Measurements from ENCODE around the gene SLC38A1.
"Not testable (repeated sequence)": the region's sequence is repeated elsewhere in the genome, so short reads cannot be mapped to it uniquely, and the experiment has no call there.

The SLC38A1 gene
- total RNA-seq, result 618 to 1,533 (median 1,206) reads per million in 9 experiments

DNA sequence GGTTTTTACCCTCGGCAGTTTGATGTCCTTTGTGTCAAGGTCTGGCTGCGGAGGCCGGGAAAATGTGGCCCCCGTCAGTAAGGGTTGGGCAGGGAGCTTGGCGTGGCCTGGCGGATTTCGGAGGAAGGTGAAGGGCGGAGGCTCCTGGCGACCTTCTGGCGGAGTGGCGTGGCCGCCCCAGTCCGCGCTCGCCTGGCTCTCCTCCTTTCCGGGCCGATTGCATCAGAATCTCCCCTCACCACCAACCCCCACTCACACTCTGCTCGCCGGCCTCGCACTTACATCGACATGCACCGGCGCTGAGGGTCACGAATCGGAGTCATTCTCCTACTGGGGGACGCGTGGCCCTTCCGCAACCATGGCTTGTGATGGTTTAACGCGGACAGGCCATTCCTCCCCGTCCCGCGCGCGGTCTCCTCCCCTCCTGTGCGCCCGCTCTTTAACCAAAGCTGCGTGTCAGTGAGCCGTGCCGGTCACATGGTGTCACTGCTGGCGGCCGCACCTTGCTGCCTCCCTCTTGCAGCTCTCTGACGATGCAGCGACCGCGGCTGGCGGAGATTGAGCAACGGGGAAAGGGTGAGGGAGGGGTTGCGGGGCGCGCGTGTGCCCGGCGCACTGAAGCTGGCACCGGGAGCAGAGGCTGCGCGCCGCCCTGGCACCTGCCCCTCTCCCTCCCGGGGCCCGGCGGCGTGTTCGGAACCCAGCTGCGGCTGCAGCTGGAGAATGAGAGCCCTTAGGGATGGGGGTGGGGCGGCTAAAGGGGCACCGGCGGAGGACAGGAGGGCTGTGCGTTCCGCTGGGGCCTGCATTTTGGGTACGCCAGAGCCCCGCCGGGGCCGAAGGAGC lies at the start of gene SLC38A1:
SLC38A1 (minus strand) TSS at position 461 of the 846 bp plus-strand sequence. CDS start 29,243 bp downstream, outside the sequence.
- ATAC-seq (replicated peaks) (peak; percentile 71), DNase-seq (peak; percentile 86 to 88 (median 86))
- H3K4me1 Mint-ChIP-seq (ENCODE audit: low read depth in 2 of 2), result peaks cover 17 to 26% of the 10 kb centered on the region in 2 donors
- H3K27ac Mint-ChIP-seq, result no peak within 1 kb of the TSS
- peaks cover 10% of the 10 kb centered on the region for H3K36me3 Mint-ChIP-seq (ENCODE audit: insufficient read depth)
- no peaks in the 10 kb centered on the region for H3K9me3 Mint-ChIP-seq
- no peaks in the 10 kb centered on the region for H3K27me3 Mint-ChIP-seq
- no peak within 1 kb of the TSS for H3K4me3 Mint-ChIP-seq

DNA sequence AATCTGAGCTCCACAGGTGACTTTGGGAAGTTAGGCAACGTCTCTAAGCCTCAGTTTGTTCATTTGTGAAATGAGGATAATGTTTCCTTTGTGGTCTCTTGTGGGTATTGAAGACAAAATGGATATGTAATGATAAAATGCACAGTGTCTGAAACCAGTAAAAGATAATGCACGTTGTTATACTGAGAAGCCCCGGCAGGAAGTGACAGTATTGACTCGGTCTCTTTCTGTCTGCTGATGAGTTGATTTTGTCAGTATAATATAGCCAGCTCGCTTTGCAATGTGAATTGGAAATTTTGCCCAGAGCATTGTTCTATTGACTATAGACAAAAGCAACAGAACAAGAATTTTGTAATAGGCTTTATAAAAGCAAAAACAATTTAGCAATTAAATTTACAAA lies 49.2 kb upstream of the SLC38A1 start:
- Mint-ChIP-seq H3K4me3 (no peak overlapping the region), H3K27ac (no peak overlapping the region)

DNA sequence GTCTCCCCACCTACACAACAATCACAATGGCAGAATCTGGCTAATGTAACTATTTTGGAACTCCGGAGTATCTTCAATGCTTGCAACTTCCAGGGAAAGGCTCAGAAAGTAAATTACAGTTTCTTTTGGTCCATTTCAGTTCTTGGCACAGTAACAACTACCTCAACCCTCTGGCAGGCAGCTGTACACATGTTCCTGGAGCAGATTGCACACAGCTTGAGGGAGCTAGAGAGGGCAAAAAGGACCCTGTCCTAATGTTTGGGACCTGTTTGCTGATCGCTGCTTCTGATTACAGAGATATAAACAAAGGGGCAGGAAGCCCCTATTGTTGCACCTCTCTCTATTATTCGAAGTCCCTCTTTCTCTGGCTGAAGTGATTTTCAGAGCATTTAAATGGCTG lies 35.2 kb upstream of the SLC38A1 start:
- H3K9me3 Mint-ChIP-seq, result peaks cover 0 to 3% of the 10 kb centered on the region in 2 donors
- no peak overlapping the region for H3K27ac Mint-ChIP-seq
- H3K4me1 Mint-ChIP-seq (ENCODE audit: low read depth in 2 of 2), result peaks cover 0 to 2% of the 10 kb centered on the region in 2 donors
- H3K27me3 Mint-ChIP-seq, result peaks cover 10 to 14% of the 10 kb centered on the region in 2 donors
- H3K36me3 Mint-ChIP-seq (ENCODE audit: insufficient read depth), result no peaks in the 10 kb centered on the region
- ATAC-seq (replicated peaks), result no peak
- H3K4me3 Mint-ChIP-seq, result no peak overlapping the region
- DNase-seq, result no peak

More for the DNA sequence above, 49.2 kb upstream of the SLC38A1 start:
- Mint-ChIP-seq H3K27me3 (peaks cover 27 to 31% of the 10 kb centered on the region in 2 donors), H3K4me1 (ENCODE audit: low read depth in 2 of 2) (no peaks in the 10 kb centered on the region), H3K9me3 (no peaks in the 10 kb centered on the region), H3K36me3 (ENCODE audit: insufficient read depth) (no peaks in the 10 kb centered on the region)
- ATAC-seq (replicated peaks) (no peak), DNase-seq (no peak)

DNA sequence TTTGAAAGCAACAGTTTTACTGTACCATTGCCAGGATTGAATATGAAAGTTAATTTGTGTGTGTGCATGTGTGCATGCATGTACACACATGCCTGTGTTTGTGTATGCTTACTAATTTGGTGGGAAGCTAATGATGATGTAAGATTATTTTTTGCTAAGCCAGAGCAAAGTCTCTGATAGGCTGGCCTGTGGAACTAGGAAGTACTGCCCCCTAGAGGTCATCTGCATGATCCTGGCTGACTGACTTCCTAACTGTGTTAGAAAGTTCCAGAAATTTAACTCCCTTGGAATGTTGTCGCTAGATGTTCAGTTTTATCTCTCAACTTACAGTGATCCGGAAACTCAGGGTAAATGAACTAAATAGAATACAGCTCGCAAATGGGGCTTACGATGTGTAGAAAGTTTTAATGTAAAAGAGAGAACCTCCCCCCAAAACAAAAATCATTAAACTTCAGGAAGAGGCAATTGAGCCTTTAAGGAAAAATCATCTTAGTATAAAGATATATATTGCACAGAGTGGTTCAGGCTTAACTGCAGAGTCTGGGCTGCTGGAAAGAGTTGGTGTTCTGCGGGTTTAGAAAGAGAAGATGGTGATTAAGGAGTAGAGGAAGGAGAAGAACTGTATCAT lies 34.3 kb upstream of the SLC38A1 start:
- peak; percentile 49 to 50 (median 49) for DNase-seq
- H3K27ac Mint-ChIP-seq, result no peak overlapping the region

DNA sequence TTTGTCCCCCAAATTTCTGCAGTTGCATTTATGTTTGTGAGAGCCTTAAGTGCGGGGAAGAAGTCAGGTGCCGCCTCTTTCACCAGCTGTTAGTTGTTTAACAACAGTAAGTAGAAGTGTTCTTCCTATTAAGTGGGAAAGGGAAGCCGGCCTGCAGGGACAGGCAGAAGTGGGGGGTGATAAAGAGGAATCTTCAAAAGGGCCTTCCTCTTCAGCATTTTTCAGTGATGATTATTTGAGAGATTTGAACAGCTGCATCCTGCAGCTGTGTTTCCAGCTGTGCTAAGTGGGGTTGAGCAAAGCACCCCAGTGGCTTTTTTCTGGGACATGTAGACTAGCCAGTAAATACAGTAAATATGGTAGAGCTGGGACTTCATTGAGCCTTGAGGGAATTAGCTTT lies 32.1 kb upstream of the SLC38A1 start:
- H3K27ac Mint-ChIP-seq, result no peak overlapping the region

More for the DNA sequence above, 34.3 kb upstream of the SLC38A1 start:
- Mint-ChIP-seq H3K4me3 (no peak overlapping the region), H3K36me3 (ENCODE audit: insufficient read depth) (no peaks in the 10 kb centered on the region), H3K4me1 (ENCODE audit: low read depth in 2 of 2) (peaks cover 0 to 2% of the 10 kb centered on the region in 2 donors), H3K27me3 (peaks cover 10 to 14% of the 10 kb centered on the region in 2 donors), H3K9me3 (peaks cover 0 to 1% of the 10 kb centered on the region in 2 donors)
- peak; percentile 86 for ATAC-seq (replicated peaks)

DNA sequence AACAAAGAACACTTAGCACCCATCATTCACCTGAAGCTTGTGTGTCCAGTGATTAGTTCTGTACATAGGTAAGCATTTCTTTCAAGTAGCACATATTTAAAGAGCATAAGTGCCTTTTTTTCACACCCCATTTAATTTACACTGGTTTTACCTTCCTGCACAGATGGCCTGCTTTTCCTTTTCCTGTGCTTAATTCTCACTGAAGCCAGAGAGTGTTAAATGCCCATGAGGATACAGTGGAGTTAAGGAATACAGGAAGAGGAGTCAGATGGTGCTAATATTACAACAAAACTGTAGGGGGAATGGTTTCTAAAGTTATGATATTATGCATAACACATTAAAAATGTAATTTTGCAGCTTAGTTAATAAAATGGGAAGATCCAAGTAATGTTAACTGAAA lies 31.0 kb upstream of the SLC38A1 start:
- peaks cover 8 to 14% of the 10 kb centered on the region in 2 donors for H3K27me3 Mint-ChIP-seq
- H3K27ac Mint-ChIP-seq, result no peak overlapping the region
- H3K9me3 Mint-ChIP-seq, result no peaks in the 10 kb centered on the region

More for the DNA sequence above, 32.1 kb upstream of the SLC38A1 start:
- DNase-seq (no peak), ATAC-seq (replicated peaks) (no peak)
- Mint-ChIP-seq H3K27me3 (peaks cover 10 to 14% of the 10 kb centered on the region in 2 donors), H3K4me3 (no peak overlapping the region), H3K9me3 (no peaks in the 10 kb centered on the region), H3K4me1 (ENCODE audit: low read depth in 2 of 2) (peaks cover 0 to 2% of the 10 kb centered on the region in 2 donors), H3K36me3 (ENCODE audit: insufficient read depth) (peaks cover 3% of the 10 kb centered on the region)

DNA sequence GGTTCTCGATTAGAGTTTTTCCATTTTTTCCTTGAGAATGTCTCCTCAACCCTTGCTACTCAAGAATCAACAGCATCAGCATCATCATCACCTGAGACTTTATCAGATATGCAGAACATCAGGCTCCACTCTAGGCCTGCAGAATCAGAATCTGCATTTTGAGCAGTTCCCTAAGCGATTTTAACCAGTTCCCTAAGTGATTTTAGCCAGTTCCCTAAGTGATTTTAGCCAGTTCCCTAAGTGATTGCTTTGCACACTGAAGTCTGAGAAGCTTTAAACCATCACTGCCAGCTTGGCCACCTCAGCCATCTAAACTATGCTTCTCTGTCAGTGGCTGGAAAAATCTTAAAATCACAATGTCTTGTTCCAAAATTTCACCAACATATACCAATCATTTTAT lies 29.4 kb upstream of the SLC38A1 start:
- no peak overlapping the region for H3K27ac Mint-ChIP-seq
- peaks cover 3% of the 10 kb centered on the region for H3K36me3 Mint-ChIP-seq (ENCODE audit: insufficient read depth)
- no peaks in the 10 kb centered on the region for H3K9me3 Mint-ChIP-seq
- H3K27me3 Mint-ChIP-seq, result no peaks in the 10 kb centered on the region
- H3K4me1 Mint-ChIP-seq (ENCODE audit: low read depth in 2 of 2), result peaks cover 0 to 2% of the 10 kb centered on the region in 2 donors
- no peak overlapping the region for H3K4me3 Mint-ChIP-seq
- ATAC-seq (replicated peaks), result no peak
- no peak for DNase-seq

More for the DNA sequence above, 31.0 kb upstream of the SLC38A1 start:
- Mint-ChIP-seq H3K36me3 (ENCODE audit: insufficient read depth) (peaks cover 3% of the 10 kb centered on the region), H3K4me3 (no peak overlapping the region), H3K4me1 (ENCODE audit: low read depth in 2 of 2) (peaks cover 0 to 2% of the 10 kb centered on the region in 2 donors)
- DNase-seq (no peak), ATAC-seq (replicated peaks) (no peak)

DNA sequence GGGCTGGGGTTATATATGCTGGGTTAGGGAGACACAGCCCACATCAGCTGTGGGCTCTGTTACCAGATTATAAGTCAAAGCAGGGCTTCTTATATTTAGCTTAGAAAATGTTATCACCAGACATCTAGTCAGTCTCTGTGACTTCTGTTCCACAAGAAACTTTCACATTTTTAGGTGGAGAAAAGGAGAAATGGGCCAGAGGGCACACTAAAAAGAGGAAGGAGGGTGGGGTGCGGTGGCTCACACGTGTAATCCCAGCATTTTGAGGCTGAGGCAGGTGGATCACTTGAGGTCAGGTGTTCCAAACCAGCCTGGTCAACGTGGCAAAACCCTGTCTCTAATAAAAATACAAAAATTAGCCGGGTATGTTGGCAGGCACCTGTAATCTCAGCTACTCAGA lies 28.0 kb upstream of the SLC38A1 start:
- H3K36me3 Mint-ChIP-seq (ENCODE audit: insufficient read depth), result peaks cover 3% of the 10 kb centered on the region
- no peaks in the 10 kb centered on the region for H3K27me3 Mint-ChIP-seq
- H3K4me1 Mint-ChIP-seq (ENCODE audit: low read depth in 2 of 2), result peaks cover 0 to 2% of the 10 kb centered on the region in 2 donors
- no peak overlapping the region for H3K4me3 Mint-ChIP-seq
- H3K9me3 Mint-ChIP-seq, result peaks cover 0 to 1% of the 10 kb centered on the region in 2 donors
- H3K27ac Mint-ChIP-seq, result no peak overlapping the region
- ATAC-seq (replicated peaks), result no peak
- DNase-seq, result no peak

DNA sequence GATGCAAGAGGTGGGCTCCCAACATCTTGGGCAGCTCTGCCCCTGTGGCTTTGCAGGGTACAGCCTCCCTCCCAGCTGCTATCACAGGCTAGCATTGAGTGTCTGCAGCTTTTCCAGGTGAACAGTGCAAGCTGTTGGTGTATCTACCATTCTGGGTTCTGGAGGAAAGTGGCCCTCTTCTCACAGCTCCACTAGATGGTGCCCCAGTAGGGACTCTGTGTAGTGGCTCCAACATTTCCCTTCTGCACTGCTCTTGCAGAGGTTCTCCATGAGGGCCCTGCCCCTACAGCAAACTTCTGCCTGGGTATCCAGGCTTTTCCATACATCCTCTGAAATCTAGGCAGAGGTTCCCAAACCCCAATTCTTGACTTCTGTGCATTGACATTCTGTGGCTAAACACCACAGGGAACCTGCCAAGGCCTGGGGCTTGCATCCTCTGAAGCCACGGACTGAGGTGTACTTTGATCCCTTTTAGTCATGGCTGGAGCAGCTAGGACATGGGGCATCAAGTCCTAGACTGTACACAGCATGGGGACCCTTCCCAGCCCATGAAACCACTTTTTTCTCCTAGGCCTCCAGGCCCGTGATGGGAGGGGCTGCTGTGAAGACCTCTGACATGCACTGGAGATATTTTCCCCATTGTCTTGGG lies 24.0 kb upstream of the SLC38A1 start:
- Mint-ChIP-seq H3K4me1 (ENCODE audit: low read depth in 2 of 2) (peaks cover 0 to 1% of the 10 kb centered on the region in 2 donors), H3K4me3 (no peak overlapping the region), H3K36me3 (ENCODE audit: insufficient read depth) (peaks cover 3% of the 10 kb centered on the region), H3K9me3 (peaks cover 0 to 3% of the 10 kb centered on the region in 2 donors), H3K27ac (no peak overlapping the region), H3K27me3 (no peaks in the 10 kb centered on the region)
- no peak for ATAC-seq (replicated peaks)
- DNase-seq, result no peak

DNA sequence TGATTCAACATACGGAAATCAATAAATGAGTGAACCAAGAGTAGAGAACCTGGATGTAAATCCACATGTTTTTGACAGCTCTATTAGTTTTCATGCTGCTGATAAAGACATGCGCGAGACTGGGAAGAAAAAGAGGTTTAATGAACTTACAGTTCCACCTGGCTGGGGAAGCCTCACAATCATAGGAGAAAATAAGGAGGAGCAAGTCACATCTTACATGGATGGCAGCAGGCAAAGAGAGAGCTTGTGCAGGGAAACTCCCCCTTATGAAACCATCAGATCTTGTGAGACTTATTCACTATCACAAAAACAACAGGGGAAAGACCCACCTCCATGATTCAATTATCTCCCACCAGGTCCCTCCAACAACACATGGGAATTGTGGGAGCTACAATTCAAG lies 23.1 kb upstream of the SLC38A1 start:
- not testable (repeated sequence) for H3K4me3 Mint-ChIP-seq; H3K9me3 Mint-ChIP-seq; DNase-seq; H3K36me3 Mint-ChIP-seq (ENCODE audit: insufficient read depth); H3K27me3 Mint-ChIP-seq; H3K27ac Mint-ChIP-seq; ATAC-seq (replicated peaks); H3K4me1 Mint-ChIP-seq (ENCODE audit: low read depth in 2 of 2)

DNA sequence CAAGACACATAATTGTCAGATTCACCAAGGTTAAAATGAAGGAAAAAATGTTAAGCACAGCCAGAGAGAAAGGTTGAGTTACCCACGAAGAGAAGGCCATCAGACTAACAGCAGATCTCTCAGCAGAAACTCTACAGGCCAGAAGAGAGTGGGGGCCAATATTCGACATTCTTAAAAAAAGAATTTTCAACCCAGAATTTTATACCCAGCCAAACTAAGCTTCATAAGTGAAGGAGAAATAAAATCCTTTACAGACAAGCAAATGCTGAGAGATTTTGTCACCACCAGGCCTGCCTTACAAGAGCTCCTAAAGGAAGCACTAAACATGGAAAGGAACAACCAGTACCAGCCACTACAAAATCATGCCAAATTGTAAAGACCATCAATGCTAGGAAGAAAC lies 16.3 kb upstream of the SLC38A1 start:
- not testable (repeated sequence) for ATAC-seq (replicated peaks); DNase-seq; H3K36me3 Mint-ChIP-seq (ENCODE audit: insufficient read depth); H3K27ac Mint-ChIP-seq; H3K27me3 Mint-ChIP-seq; H3K4me1 Mint-ChIP-seq (ENCODE audit: low read depth in 2 of 2); H3K4me3 Mint-ChIP-seq
- peaks cover 11 to 36% of the 10 kb centered on the region in 2 donors for H3K9me3 Mint-ChIP-seq

DNA sequence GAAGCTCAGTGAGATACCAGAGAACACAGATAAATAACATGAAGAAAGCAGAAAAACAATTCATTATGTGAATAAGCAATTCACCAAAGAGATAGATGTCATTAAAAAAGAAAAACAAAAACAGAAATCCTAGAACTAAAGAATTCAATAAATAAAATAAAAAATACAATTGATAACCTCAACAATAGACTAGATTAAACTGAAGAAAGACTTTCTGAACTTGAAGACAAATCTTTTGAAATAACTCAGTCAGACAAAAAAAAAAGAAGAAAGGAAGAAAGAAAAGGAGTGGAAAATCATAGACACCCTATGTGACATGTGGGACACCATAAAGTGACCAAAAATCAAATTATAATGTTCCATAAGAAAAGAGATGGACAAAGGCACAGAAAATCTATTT lies 14.0 kb upstream of the SLC38A1 start:
- ATAC-seq (replicated peaks) (no peak), DNase-seq (no peak)
- no peak overlapping the region for H3K27ac Mint-ChIP-seq
- peaks cover 0 to 9% of the 10 kb centered on the region in 2 donors for H3K27me3 Mint-ChIP-seq
- no peaks in the 10 kb centered on the region for H3K36me3 Mint-ChIP-seq (ENCODE audit: insufficient read depth)
- H3K4me1 Mint-ChIP-seq (ENCODE audit: low read depth in 2 of 2), result no peaks in the 10 kb centered on the region
- H3K9me3 Mint-ChIP-seq, result peaks cover 11 to 36% of the 10 kb centered on the region in 2 donors
- peak overlapping the region in 1 of 2 donors; percentile 18 for H3K4me3 Mint-ChIP-seq

DNA sequence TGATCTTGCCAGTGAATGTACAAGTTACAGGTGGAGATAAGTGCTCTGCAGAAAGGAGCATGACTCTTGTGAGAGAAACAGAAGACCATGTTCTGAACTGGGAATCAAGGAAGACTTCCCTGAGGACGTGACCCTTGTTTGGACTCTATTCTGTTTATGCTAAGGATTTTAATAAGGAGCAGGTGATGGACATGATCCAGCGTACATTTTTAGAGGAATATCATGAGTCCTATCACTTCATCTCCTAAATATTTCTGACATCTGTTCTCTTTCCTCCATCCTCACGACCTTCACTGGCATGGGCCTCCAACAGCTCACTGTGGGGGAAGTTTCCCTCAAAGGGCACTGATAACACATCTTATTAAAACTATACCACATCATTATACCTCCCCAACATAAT lies 7.9 kb upstream of the SLC38A1 start:
- no peak for ATAC-seq (replicated peaks)
- no peaks in the 10 kb centered on the region for H3K9me3 Mint-ChIP-seq
- peaks cover 2 to 4% of the 10 kb centered on the region in 2 donors for H3K4me1 Mint-ChIP-seq (ENCODE audit: low read depth in 2 of 2)
- H3K4me3 Mint-ChIP-seq, result no peak overlapping the region
- no peak overlapping the region for H3K27ac Mint-ChIP-seq
- no peaks in the 10 kb centered on the region for H3K27me3 Mint-ChIP-seq
- no peak for DNase-seq
- H3K36me3 Mint-ChIP-seq (ENCODE audit: insufficient read depth), result peaks cover 10% of the 10 kb centered on the region
